Measurements from ENCODE around the gene DYSF.

DNA sequence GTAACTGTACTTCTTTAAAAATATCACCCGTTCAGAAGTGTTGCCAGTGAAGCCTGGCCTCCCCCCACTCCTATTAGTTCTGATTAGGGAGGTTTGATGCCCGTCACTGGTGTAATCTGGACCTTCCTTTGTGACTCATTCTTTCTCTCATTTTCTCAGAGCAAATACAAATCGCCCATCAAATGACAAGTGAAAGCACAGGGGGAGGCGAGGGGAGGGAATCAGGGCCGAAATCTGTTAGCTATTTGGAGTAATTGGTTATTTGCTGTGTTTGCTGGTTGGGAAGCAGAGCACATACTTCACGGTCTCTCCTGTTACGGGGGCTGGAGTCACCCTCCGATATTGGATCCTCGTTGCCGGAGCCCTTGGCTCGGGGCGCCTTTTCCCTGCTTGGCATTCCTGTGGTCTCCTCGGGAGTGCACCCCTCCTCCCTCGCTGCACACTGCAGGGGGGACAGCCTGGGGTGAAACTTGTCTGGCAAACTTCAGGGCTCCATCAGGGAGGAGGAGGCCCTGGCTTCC is 178.1 kb downstream of the DYSF start:
- TF ChIP-seq, protein P1, sequence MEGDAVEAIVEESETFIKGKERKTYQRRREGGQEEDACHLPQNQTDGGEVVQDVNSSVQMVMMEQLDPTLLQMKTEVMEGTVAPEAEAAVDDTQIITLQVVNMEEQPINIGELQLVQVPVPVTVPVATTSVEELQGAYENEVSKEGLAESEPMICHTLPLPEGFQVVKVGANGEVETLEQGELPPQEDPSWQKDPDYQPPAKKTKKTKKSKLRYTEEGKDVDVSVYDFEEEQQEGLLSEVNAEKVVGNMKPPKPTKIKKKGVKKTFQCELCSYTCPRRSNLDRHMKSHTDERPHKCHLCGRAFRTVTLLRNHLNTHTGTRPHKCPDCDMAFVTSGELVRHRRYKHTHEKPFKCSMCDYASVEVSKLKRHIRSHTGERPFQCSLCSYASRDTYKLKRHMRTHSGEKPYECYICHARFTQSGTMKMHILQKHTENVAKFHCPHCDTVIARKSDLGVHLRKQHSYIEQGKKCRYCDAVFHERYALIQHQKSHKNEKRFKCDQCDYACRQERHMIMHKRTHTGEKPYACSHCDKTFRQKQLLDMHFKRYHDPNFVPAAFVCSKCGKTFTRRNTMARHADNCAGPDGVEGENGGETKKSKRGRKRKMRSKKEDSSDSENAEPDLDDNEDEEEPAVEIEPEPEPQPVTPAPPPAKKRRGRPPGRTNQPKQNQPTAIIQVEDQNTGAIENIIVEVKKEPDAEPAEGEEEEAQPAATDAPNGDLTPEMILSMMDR (tag by site-specific recombination; IDR thresholded peaks at IDR 0.05) = no peak
- TF ChIP-seq, protein P2, sequence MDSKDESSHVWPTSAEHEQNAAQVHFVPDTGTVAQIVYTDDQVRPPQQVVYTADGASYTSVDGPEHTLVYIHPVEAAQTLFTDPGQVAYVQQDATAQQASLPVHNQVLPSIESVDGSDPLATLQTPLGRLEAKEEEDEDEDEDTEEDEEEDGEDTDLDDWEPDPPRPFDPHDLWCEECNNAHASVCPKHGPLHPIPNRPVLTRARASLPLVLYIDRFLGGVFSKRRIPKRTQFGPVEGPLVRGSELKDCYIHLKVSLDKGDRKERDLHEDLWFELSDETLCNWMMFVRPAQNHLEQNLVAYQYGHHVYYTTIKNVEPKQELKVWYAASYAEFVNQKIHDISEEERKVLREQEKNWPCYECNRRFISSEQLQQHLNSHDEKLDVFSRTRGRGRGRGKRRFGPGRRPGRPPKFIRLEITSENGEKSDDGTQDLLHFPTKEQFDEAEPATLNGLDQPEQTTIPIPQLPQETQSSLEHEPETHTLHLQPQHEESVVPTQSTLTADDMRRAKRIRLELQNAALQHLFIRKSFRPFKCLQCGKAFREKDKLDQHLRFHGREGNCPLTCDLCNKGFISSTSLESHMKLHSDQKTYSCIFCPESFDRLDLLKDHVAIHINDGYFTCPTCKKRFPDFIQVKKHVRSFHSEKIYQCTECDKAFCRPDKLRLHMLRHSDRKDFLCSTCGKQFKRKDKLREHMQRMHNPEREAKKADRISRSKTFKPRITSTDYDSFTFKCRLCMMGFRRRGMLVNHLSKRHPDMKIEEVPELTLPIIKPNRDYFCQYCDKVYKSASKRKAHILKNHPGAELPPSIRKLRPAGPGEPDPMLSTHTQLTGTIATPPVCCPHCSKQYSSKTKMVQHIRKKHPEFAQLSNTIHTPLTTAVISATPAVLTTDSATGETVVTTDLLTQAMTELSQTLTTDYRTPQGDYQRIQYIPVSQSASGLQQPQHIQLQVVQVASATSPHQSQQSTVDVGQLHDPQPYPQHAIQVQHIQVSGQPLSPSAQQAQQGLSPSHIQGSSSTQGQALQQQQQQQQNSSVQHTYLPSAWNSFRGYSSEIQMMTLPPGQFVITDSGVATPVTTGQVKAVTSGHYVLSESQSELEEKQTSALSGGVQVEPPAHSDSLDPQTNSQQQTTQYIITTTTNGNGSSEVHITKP (tag by site-specific recombination; IDR thresholded peaks at IDR 0.05) = no peak
- TF ChIP-seq, protein P3, sequence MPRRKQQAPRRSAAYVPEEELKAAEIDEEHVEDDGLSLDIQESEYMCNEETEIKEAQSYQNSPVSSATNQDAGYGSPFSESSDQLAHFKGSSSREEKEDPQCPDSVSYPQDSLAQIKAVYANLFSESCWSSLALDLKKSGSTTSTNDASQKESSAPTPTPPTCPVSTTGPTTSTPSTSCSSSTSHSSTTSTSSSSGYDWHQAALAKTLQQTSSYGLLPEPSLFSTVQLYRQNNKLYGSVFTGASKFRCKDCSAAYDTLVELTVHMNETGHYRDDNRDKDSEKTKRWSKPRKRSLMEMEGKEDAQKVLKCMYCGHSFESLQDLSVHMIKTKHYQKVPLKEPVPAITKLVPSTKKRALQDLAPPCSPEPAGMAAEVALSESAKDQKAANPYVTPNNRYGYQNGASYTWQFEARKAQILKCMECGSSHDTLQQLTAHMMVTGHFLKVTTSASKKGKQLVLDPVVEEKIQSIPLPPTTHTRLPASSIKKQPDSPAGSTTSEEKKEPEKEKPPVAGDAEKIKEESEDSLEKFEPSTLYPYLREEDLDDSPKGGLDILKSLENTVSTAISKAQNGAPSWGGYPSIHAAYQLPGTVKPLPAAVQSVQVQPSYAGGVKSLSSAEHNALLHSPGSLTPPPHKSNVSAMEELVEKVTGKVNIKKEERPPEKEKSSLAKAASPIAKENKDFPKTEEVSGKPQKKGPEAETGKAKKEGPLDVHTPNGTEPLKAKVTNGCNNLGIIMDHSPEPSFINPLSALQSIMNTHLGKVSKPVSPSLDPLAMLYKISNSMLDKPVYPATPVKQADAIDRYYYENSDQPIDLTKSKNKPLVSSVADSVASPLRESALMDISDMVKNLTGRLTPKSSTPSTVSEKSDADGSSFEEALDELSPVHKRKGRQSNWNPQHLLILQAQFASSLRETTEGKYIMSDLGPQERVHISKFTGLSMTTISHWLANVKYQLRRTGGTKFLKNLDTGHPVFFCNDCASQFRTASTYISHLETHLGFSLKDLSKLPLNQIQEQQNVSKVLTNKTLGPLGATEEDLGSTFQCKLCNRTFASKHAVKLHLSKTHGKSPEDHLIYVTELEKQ (tag by site-specific recombination; IDR thresholded peaks at IDR 0.05; ENCODE audit: borderline replicate concordance) = no peak
- no peak for TF ChIP-seq ZNF335 (tag by site-specific recombination; conservative IDR thresholded peaks at IDR 0.05)
- no peak for TF ChIP-seq ZNF140 (tag by site-specific recombination; IDR thresholded peaks at IDR 0.05)
- TF ChIP-seq FEZF1 (tag by site-specific recombination; IDR thresholded peaks at IDR 0.05) = no peak
- no peak for TF ChIP-seq ZNF324 (tag by site-specific recombination; IDR thresholded peaks at IDR 0.05)

Measured in HEK293 (cell line).